Lower leg skin (tissue), 4 donors: ENCODE data around the gene SYT6. TPM values are rescaled to one million over a fixed set of nuclear protein-coding genes. Genes with fewer than 3 reads are reported as not detected.
"Not testable (repeated sequence)": the region's sequence is repeated elsewhere in the genome, so short reads cannot be mapped to it uniquely, and the experiment has no call there.

Source experiments
- DNase-seq, 2 donors: peaks; one replicate each; pipeline ENCODE4 v3.0.0-alpha.2; 2019; ENCODE audit warnings: low spot score in 2 of 2
- H3K4me3 ChIP-seq: fragments of 200-600 bp; sonication (generic); 2 replicates; pipeline ENCODE4 v1.5.1; 2017; ENCODE audit warnings: mild to moderate bottlenecking, low read depth; ENCODE audit not compliant: poor library complexity, severe bottlenecking
- POLR2A ChIP-seq, 2 donors: fragments of 450-650 bp; IDR thresholded peaks; one replicate each; pipeline ENCODE4 v1.6.1; 2016 to 2017; ENCODE audit warnings: antibody characterized with exemption in 2 of 2, mild to moderate bottlenecking in 1 of 2, moderate library complexity in 1 of 2
- WGBS, 2 donors: methylation state at CpG; one replicate each; pipeline ENCODE4 v1.1.5; 2018; 5-methylcytosine and 5-hydroxymethylcytosine counted together
- intact Hi-C: fragments of 100-400 bp; cut with DNase I; formaldehyde crosslinking; loops from one replicate; pipeline ENCODE4 v1.15.0; 2023; ENCODE audit warnings: low total_unique reads
- total RNA-seq, 4 donors: library from RNA; depleted of rRNA; stranded (reverse); fragments of >200 nt; gene quantifications; one replicate each; pipeline ENCODE4 v1.1.0, GENCODE V29; 2016
- TF ChIP-seq, protein P1 (sequence below), 3 donors: fragments of 450-650 bp; IDR thresholded peaks; one replicate each; pipeline ENCODE4 v1.5.1; 2016; ENCODE audit warnings: antibody characterized with exemption in 3 of 3, mild to moderate bottlenecking in 3 of 3, moderate library complexity in 2 of 3

The SYT6 gene
- total RNA-seq, 4 donors from 2014 or later: 0.10 to 4.5 TPM; not detected in 2

DNA sequence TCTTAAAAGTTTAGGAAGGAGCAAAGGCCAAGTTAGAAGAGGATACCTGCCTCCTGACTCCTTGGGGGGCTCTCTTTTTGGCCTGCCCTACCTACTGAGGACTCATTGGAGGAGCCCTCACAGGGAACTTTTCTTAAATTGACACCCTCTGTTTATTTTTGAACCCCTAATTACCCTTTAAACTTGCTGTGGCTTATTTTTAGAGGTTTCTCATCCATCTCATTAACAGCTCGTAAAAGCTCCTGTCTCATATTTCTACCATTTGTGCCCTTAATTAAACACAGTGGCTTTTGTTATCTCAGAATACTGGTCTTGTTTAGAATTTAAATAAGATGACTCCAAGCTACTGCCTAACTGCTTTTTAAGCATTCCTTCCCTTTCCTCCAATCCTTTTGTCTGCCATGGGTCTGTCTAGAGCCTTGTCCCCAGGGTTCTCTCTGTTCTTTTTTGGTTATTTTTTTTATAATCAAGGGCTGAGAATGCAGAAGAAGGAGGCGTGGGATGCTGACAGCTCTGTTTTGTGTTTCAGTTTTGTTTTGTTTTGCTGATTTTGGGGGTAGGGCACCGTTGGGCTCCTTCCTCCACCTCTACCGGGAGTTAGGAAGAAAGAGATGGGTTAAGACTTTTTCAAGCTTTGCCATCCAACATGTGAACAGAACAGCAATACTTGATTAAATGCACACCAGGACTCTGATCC is 78.0 kb downstream of the SYT6 start:
- H3K4me3 ChIP-seq: no peak overlapping the region
- peak in 1 of 2 donors; percentile 12 for DNase-seq
- TF ChIP-seq, protein P1, sequence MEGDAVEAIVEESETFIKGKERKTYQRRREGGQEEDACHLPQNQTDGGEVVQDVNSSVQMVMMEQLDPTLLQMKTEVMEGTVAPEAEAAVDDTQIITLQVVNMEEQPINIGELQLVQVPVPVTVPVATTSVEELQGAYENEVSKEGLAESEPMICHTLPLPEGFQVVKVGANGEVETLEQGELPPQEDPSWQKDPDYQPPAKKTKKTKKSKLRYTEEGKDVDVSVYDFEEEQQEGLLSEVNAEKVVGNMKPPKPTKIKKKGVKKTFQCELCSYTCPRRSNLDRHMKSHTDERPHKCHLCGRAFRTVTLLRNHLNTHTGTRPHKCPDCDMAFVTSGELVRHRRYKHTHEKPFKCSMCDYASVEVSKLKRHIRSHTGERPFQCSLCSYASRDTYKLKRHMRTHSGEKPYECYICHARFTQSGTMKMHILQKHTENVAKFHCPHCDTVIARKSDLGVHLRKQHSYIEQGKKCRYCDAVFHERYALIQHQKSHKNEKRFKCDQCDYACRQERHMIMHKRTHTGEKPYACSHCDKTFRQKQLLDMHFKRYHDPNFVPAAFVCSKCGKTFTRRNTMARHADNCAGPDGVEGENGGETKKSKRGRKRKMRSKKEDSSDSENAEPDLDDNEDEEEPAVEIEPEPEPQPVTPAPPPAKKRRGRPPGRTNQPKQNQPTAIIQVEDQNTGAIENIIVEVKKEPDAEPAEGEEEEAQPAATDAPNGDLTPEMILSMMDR (IDR thresholded peaks at IDR 0.05): no peak
- no peak for TF ChIP-seq POLR2A (IDR thresholded peaks at IDR 0.05)
- intact Hi-C loops: no loop called here
- WGBS, 2 donors: 41 to 43% methylated on average over 4 of the region's 4 CpGs

DNA sequence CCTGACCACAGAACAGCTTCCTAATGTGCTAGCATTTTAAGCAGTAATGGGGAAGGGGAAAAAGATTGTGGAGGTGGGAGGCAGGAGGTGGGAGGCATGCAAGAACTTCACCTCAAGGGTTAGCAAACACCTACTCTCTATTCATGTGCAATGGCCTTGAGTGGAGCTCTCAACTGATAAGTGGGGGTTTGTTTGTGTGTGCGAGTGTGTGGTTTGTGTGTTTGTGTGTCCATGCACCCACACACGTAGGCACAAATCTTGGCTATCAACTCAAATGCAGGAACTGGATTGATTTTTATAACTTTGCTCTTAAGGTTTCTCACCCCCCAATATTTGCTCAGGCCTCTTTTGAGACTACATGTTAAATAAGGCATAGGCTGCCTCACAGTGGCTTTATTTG is 78.6 kb downstream of the SYT6 start:
- peak in 1 of 2 donors; percentile 34 for DNase-seq
- TF ChIP-seq, protein P1 (IDR thresholded peaks at IDR 0.05): no peak
- no peak for TF ChIP-seq POLR2A (IDR thresholded peaks at IDR 0.05)
- no peak overlapping the region for H3K4me3 ChIP-seq
- 86 to 88% methylated on average over 2 of the region's 2 CpGs for WGBS, 2 donors
- intact Hi-C loops: no loop called here

DNA sequence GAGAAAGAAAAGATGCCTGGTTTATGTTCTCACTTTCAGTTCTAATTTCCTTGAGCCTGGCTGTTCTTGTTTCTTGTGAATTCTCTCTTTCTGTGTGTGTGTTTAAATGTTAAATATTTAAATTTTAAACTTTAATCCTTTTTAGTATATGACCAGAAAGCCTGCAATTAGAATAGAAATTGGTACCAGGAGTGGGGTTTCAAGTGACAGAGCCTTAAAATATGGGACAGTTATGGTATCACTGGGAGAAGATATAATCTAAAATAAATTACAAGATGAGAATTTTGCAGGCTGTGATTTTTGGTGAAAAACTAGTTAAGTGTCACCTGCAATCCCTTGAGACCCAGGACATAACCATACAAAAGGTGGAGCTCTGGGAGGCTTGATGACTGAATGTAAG is 81.4 kb downstream of the SYT6 start:
- DNase-seq: no peak
- intact Hi-C loops: no loop called here
- no peak for TF ChIP-seq POLR2A (IDR thresholded peaks at IDR 0.05)
- TF ChIP-seq, protein P1 (IDR thresholded peaks at IDR 0.05): no peak
- no peak overlapping the region for H3K4me3 ChIP-seq

DNA sequence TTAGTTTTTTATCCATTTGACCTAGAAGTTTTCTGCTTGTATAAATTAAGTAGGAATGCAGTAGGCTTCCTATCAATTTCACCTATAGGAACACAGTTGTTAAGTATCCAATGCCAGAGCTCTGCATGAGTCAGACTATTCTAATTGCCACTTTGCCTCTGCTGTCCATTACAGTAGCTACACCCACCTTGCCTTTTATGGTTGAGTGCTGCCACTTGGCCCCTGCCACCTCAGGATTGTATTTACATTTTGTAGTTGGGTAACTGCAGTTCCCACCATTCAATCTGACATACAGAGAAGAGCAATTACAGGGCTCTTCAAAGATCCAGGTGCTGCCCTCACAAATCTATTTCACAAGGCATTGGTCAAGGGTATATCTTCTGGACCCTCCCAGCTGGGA is 83.9 kb downstream of the SYT6 start:
- not testable (repeated sequence) for DNase-seq, H3K4me3 ChIP-seq

DNA sequence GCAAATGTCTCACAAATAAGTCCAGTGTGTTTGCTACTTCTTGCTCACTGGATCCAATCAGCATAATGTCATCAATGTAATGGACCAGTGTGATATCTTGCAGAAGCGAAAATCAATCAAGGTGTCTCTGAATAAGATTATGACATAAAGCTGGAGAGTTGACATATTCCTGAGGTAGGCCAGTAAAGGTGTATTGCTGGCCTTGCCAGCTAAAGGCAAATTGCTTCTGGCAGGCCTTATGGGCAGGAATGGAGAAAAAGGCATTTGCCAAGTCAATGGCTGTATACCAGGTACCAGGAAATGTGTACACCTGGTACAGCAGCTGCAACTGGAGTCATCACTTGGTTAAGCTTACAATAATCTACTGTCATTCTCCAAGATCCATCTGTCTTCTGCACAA is 85.0 kb downstream of the SYT6 start:
- DNase-seq: peak in 1 of 2 donors; percentile 12
- intact Hi-C loops, H3K4me3 ChIP-seq: not testable (repeated sequence)
- WGBS, 2 donors: 93 to 97% methylated on average over 1 of the region's 1 CpG

More for the DNA sequence above, 83.9 kb downstream of the SYT6 start:
- intact Hi-C loops: not testable (repeated sequence)

DNA sequence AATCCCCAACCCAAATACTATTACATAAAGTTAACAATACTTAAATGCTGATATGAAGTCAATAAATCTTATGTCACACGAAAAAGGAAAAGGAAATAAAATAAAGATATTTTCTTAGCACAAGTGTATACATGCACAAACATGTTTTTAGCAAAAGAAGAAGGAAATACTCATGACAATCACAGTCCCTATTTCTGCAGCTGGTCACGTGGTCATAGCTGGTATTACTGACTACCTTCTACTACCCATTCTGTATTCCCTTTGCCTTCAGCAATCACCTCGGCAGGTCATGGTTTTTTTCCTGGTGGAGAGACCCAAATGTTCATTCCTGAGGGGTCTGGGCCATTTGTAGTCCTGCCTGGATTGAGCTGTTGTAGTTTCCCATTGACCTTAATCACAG is 88.0 kb downstream of the SYT6 start:
- WGBS, 2 donors: 53 to 55% methylated on average over 3 of the region's 3 CpGs
- DNase-seq, intact Hi-C loops, H3K4me3 ChIP-seq: not testable (repeated sequence)

DNA sequence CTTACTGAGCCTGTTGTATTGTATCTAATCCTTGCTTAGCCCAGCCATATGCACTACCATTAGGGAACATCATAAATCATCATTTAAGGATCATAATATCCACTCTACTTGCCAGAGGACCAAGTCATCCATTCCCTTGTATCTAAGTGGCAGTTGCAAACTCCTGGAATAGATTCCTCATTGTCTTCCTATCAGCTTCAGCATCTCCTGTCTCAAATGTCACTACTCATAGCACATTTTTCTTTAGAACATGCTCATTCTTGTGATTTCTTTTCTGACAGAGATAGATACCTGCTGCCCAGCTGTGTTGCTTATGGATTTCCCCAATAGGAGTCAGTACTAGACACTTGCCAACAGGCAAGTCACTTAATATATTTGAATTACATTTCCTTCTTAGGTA is 90.1 kb downstream of the SYT6 start:
- DNase-seq: no peak
- TF ChIP-seq, protein P1 (IDR thresholded peaks at IDR 0.05): no peak
- TF ChIP-seq POLR2A (IDR thresholded peaks at IDR 0.05): no peak
- intact Hi-C loops: no loop called here
- H3K4me3 ChIP-seq: no peak overlapping the region
